Progenitor cell of endocrine pancreas (in vitro differentiated cells): ENCODE measurements around the gene CDIPT. TPM values are rescaled to one million over a fixed set of nuclear protein-coding genes. Genes with fewer than 3 reads are reported as not detected.

Source experiments
- DNase-seq: peaks from one replicate; pipeline ENCODE4 v3.0.0; 2021; ENCODE audit warnings: low spot score; ENCODE audit not compliant: unreplicated experiment
- H3K27ac Mint-ChIP-seq: 2 replicates; pipeline ENCODE4 v1.8.0; 2021; ENCODE audit warnings: mild to moderate bottlenecking, moderate library complexity, mixed read lengths
- H3K27me3 Mint-ChIP-seq: 2 replicates; pipeline ENCODE4 v1.8.0; 2021; ENCODE audit warnings: mixed read lengths
- H3K36me3 Mint-ChIP-seq: 2 replicates; pipeline ENCODE4 v1.8.0; 2022; ENCODE audit warnings: mixed read lengths; ENCODE audit not compliant: insufficient read depth
- H3K4me1 Mint-ChIP-seq: 2 replicates; pipeline ENCODE4 v1.8.0; 2021; ENCODE audit warnings: low read depth, mixed read lengths
- H3K4me3 Mint-ChIP-seq: 2 replicates; pipeline ENCODE4 v1.8.0; 2021; ENCODE audit warnings: low read depth, mild to moderate bottlenecking, moderate library complexity, mixed read lengths
- H3K9me3 Mint-ChIP-seq: 2 replicates; pipeline ENCODE4 v1.8.0; 2021; ENCODE audit warnings: low read depth, mixed read lengths
- total RNA-seq: library from RNA; stranded (reverse); gene quantifications from 2 replicates; pipeline ENCODE4 v1.2.1, GENCODE V29; 2021
- TF ChIP-seq, protein P1 (sequence below): fragments of 200-600 bp; sonication (generic); IDR thresholded peaks from one replicate; pipeline ENCODE4 v1.5.0; 2021; ENCODE audit warnings: antibody characterized with exemption, mild to moderate bottlenecking; ENCODE audit not compliant: unreplicated experiment

Gene CDIPT
- total RNA-seq, 1 donor from 2014 or later = 51.2 TPM

DNA sequence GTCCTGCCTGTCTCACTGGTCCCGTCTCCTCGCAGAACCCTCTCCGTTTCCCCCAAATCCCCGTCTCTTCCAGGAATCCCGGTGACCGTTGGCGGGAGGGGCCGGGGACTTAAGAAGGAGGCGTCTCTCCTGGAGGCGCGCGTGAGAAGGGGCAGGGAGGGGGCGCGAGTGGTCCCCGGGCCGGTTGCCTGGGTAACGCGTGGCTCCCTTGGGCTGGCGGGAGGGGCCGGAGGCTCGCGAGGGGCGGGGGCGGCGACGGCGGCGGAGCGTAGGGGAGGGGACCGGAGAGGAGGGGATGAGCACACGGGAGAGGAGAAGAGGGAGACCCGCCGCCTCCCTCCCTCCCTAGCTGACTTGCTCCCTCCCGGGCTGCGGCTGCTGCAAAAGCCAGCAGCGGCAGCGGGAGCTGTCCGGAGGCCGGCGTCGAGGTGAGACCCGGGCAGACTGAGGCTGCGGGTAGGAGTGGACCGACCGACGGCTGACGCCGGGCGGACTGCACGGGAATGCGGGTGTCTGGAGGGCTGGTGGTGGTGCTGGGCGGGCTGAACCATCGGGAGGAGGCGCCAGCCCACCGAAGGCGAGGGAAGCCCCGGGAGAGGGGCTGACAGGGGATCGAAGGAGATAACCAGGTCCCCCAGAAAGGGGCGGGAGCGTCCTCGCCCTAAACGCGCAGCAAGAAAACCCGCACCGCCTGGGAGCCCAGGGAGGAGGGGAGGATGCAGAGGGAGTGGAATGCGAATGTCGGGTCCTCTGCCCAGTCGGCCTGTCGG lies 50.9 kb downstream of the CDIPT start, which contains the start of gene PRRT2:
Gene PRRT2, plus strand, starts transcription at position 298 of the 770 bp plus-strand sequence. CDS start 862 bp downstream, outside the sequence.
- H3K27me3 Mint-ChIP-seq = peaks cover 14% of the 10 kb centered on the region
- peak within 1 kb of the TSS; percentile 59 for H3K4me3 Mint-ChIP-seq
- TF ChIP-seq, protein P1, sequence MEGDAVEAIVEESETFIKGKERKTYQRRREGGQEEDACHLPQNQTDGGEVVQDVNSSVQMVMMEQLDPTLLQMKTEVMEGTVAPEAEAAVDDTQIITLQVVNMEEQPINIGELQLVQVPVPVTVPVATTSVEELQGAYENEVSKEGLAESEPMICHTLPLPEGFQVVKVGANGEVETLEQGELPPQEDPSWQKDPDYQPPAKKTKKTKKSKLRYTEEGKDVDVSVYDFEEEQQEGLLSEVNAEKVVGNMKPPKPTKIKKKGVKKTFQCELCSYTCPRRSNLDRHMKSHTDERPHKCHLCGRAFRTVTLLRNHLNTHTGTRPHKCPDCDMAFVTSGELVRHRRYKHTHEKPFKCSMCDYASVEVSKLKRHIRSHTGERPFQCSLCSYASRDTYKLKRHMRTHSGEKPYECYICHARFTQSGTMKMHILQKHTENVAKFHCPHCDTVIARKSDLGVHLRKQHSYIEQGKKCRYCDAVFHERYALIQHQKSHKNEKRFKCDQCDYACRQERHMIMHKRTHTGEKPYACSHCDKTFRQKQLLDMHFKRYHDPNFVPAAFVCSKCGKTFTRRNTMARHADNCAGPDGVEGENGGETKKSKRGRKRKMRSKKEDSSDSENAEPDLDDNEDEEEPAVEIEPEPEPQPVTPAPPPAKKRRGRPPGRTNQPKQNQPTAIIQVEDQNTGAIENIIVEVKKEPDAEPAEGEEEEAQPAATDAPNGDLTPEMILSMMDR = no peak
- peak within 1 kb of the TSS; percentile 88 for H3K27ac Mint-ChIP-seq
- DNase-seq = no peak
- peaks cover 9% of the 10 kb centered on the region for H3K36me3 Mint-ChIP-seq
- peaks cover 32% of the 10 kb centered on the region for H3K4me1 Mint-ChIP-seq
- no peaks in the 10 kb centered on the region for H3K9me3 Mint-ChIP-seq

DNA sequence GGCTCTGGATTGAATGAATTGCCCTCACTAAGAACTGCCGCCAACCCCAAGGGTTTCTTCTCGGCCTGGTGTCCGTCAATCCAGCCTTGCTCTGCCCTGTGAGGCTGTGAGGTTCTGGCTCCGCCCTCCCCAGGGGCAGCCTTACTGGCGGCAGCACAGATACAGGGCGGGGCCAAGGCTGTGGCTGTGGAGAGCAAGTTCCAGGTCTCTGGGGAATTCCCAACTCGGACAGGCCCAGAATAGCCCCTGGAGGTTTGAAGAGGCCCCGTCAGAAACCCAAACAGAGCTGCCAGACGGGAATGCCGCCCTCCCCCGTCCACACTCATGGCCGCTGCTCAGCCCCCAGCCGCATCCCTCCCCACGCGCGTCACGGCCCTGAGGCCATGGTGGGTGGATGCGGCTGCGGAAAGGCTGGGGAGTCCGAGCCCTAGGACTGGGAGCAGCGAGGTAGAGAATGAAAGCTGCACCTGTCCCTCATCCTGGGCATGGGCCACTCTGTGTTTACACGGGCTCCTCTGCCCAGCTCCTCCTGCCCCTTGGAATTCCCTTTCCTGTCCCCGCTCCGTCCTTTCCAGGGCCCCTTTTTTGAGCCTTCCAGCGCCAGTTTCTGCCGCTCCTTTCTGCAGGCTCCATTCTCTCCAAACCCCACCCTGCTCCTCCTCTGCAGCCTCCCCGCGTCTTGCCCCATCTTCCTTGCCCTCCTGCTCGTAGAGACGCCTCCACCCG lies 51.7 kb downstream of the CDIPT start:
- peak; percentile 75 for DNase-seq
- H3K27me3 Mint-ChIP-seq = peaks cover 14% of the 10 kb centered on the region
- TF ChIP-seq, protein P1 = no peak
- H3K4me1 Mint-ChIP-seq = peaks cover 28% of the 10 kb centered on the region
- no peaks in the 10 kb centered on the region for H3K9me3 Mint-ChIP-seq
- peaks cover 8% of the 10 kb centered on the region for H3K36me3 Mint-ChIP-seq
- peak overlapping the region; percentile 57 for H3K4me3 Mint-ChIP-seq
- H3K27ac Mint-ChIP-seq = peak overlapping the region; percentile 88

DNA sequence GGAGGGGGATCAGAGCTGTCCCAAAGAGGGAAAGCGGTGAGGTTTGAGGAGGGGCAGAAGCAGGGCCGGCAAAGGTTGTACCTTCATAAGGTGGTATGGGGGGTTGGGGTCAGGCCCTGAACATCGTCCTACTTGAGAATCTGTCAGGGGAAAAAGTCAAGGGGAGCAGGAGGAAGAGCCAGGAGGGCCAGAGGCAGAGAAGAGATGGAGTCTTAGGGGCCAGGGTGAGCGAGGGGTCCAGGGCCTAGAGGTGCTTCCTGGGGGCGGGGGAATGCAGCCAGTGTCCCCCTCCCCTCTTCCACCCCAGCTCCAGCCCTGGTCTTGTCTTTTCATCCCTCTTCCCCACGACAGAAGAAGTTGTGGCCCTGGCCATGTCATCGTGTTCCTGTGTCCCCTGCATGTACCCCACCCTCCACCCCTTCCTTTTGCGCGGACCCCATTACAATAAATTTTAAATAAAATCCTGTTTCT lies 52.3 kb downstream of the CDIPT start:
- H3K4me1 Mint-ChIP-seq = peaks cover 27% of the 10 kb centered on the region
- peaks cover 8% of the 10 kb centered on the region for H3K36me3 Mint-ChIP-seq
- H3K27me3 Mint-ChIP-seq = peaks cover 14% of the 10 kb centered on the region
- H3K27ac Mint-ChIP-seq = peak overlapping the region; percentile 88
- H3K4me3 Mint-ChIP-seq = peak overlapping the region; percentile 57
- TF ChIP-seq, protein P1 = no peak
- no peaks in the 10 kb centered on the region for H3K9me3 Mint-ChIP-seq
- DNase-seq = no peak

DNA sequence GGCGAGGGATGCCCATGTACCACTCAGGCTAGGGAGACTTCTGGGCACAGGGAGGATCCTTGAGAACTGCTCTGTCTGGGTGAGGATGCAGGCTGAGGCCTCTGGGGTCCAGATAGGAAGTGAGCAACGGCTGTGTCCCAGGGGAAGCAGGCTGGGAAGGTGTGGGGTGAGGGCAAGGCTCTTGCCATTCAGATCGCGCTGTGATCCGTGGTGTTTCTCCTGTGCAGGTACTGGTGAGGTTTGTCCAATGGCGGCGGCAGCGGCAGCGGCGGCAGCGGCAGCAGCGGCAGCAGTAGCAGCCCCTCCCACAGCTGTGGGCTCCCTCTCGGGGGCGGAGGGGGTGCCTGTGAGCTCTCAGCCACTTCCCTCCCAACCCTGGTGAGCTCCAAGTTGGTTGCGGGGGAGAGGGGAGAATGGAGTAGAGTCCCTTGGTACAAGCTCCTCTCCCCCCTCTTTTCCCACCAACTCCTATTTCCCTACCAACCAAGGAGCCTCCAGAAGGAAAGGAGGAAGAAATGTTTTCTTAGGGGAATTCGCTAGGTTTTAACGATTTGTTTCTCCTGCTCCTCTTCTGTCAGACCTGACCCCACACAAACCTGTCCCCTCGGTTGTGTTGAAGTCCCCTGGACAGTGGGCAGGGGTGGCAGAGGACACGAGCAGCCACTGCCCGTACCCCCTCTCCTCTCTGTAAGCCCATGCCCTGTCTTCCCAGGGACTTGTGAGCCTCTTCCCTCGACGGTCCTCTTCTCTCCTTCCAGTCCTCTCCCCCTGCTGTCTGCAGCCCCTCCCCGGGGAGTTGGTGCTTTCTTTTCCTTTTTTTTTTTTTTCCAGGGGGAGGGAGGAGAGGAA lies 53.0 kb downstream of the CDIPT start:
- no peak for DNase-seq
- H3K27ac Mint-ChIP-seq = no peak overlapping the region
- no peak overlapping the region for H3K4me3 Mint-ChIP-seq
- peaks cover 25% of the 10 kb centered on the region for H3K4me1 Mint-ChIP-seq
- H3K27me3 Mint-ChIP-seq = peaks cover 13% of the 10 kb centered on the region
- peaks cover 8% of the 10 kb centered on the region for H3K36me3 Mint-ChIP-seq
- H3K9me3 Mint-ChIP-seq = no peaks in the 10 kb centered on the region
- TF ChIP-seq, protein P1 = no peak
